GM23248 (cell line): ENCODE results near the gene CACNB2. TPM values are rescaled to one million over a fixed set of nuclear protein-coding genes. Genes with fewer than 3 reads are reported as not detected.
A peak's percentile ranks its signal among the peaks of the same experiment; 100 is the strongest.

ENCODE experiments used
- DNase-seq: peaks from one replicate; pipeline ENCODE4 v3.0.0-alpha.2; 2015
- H2AFZ ChIP-seq: fragments of 200-600 bp; sonication (generic); 2 replicates; pipeline ENCODE4 v1.6.1; 2016; ENCODE audit warnings: antibody characterized with exemption
- H3F3A ChIP-seq: fragments of 200-600 bp; sonication (generic); 2 replicates; pipeline ENCODE4 v1.6.1; 2016; ENCODE audit warnings: mild to moderate bottlenecking, antibody characterized with exemption, mixed run types; ENCODE audit not compliant: insufficient read depth
- H3K27ac ChIP-seq: fragments of 200-600 bp; sonication (generic); 2 replicates; pipeline ENCODE4 v1.5.1; 2016; ENCODE audit warnings: mild to moderate bottlenecking
- H3K27me3 ChIP-seq: fragments of 200-600 bp; sonication (generic); replicated peaks from 2 replicates; pipeline ENCODE4 v1.6.1; 2016; ENCODE audit warnings: mild to moderate bottlenecking; ENCODE audit not compliant: insufficient read depth
- H3K36me3 ChIP-seq: fragments of 200-600 bp; sonication (generic); 2 replicates; pipeline ENCODE4 v1.6.1; 2016; ENCODE audit warnings: low read depth, mild to moderate bottlenecking
- H3K4me1 ChIP-seq: fragments of 200-600 bp; sonication (generic); 2 replicates; pipeline ENCODE4 v1.6.1; 2016; ENCODE audit warnings: mild to moderate bottlenecking; ENCODE audit not compliant: insufficient read depth
- H3K4me2 ChIP-seq: fragments of 200-600 bp; sonication (generic); one replicate; pipeline ENCODE4 v1.6.1; 2016; ENCODE audit warnings: mild to moderate bottlenecking; ENCODE audit not compliant: unreplicated experiment
- H3K4me3 ChIP-seq: fragments of 200-600 bp; sonication (generic); 2 replicates; pipeline ENCODE4 v1.5.1; 2016; ENCODE audit warnings: mild to moderate bottlenecking
- H3K79me2 ChIP-seq: fragments of 200-600 bp; sonication (generic); 2 replicates; pipeline ENCODE4 v1.6.1; 2016; ENCODE audit warnings: mild to moderate bottlenecking; ENCODE audit not compliant: insufficient read depth
- H3K9ac ChIP-seq: fragments of 200-600 bp; sonication (generic); 2 replicates; pipeline ENCODE4 v1.6.1; 2016; ENCODE audit warnings: mild to moderate bottlenecking
- H3K9me2 ChIP-seq: fragments of 200-600 bp; sonication (generic); 2 replicates; pipeline ENCODE4 v1.6.1; 2016; ENCODE audit warnings: mixed run types, mild to moderate bottlenecking, moderate library complexity; ENCODE audit not compliant: insufficient read depth
- H3K9me3 ChIP-seq: fragments of 200-600 bp; sonication (generic); one replicate; pipeline ENCODE4 v1.6.1; 2017; ENCODE audit warnings: low read depth
- H4K20me1 ChIP-seq: fragments of 200-600 bp; sonication (generic); 2 replicates; pipeline ENCODE4 v1.6.0; 2016; ENCODE audit not compliant: insufficient read depth
- EZH2 ChIP-seq: fragments of 200-600 bp; sonication (generic); IDR thresholded peaks from 2 replicates; pipeline ENCODE4 v1.6.1; 2018; ENCODE audit warnings: antibody characterized with exemption, mild to moderate bottlenecking; ENCODE audit not compliant: insufficient read depth, poor library complexity, severe bottlenecking
- EZH2phosphoT487 ChIP-seq: fragments of 200-600 bp; sonication (generic); IDR thresholded peaks from 2 replicates; pipeline ENCODE4 v1.6.1; 2018; ENCODE audit warnings: antibody characterized with exemption, moderate library complexity, mild to moderate bottlenecking, low read depth; ENCODE audit not compliant: insufficient read depth
- WGBS, 2 experiments: methylation state at CpG; one replicate each; pipeline ENCODE4 v1.1.6; 2015 to 2017; ENCODE audit warnings: low lambda C conversion rate in 2 of 2, low coverage in 1 of 2; ENCODE audit errors: missing lambda C conversion rate in 2 of 2; 5-methylcytosine and 5-hydroxymethylcytosine counted together
- in situ Hi-C: fragments of 300-500 bp; cut with MboI; formaldehyde crosslinking; loops from 2 replicates; pipeline ENCODE4 v1.15.0; 2020
- polyA plus RNA-seq: library from polyadenylated mRNA; unstranded; fragments of >200 nt; fragmentation: Nextera tagmentation; extraction: Ambion mirVana; gene quantifications from 2 replicates; pipeline ENCODE4 v1.2.1, GENCODE V29; 2016
- total RNA-seq: library from RNA; depleted of rRNA; stranded (reverse); fragments of >200 nt; shearing (Covaris generic); gene quantifications from 2 replicates; pipeline ENCODE4 v1.2.3, GENCODE V29; 2014

Gene CACNB2
- total and polyA plus RNA-seq, 2 experiments from 2014 or later, result 0.31 to 0.32 TPM

DNA sequence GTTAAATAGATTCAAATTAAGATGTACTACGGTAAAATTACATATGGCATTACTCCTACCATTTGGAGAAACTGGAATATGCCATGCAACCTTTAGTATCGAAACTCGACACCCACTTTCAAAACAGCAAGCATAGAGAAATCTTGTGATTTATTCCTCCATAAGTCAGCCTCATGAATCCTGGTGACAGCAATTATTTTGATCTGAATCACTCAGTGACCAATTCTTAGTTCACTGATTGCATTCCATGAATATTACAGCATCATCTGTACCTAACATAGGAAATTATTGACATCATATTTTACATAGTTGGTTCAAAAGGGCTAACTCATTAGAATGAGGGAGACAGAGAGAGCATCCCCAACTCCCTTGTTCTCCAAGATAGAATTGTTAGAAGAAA lies 89.6 kb downstream of the CACNB2 start:
- 10 to 22% methylated on average over 3 of the region's 3 CpGs for WGBS, 2 experiments
- H3K27ac ChIP-seq, result 0 out of 2 replicates have a peak overlapping the region, but pooled peaks have one; percentile 2
- no peaks in the 10 kb centered on the region for H3K9me3 ChIP-seq
- no peak overlapping the region for H3K9ac ChIP-seq
- peak overlapping the region; percentile 32 for H3K4me2 ChIP-seq
- no peaks in the 10 kb centered on the region for H3K27me3 ChIP-seq
- TF ChIP-seq EZH2 (no peak), EZH2phosphoT487 (peak; percentile 70; the same call in 1 of the 2 replicates)
- in situ Hi-C loops, result loop anchor here (25.0 kb wide), 1 partner anchor 618 kb away; the partner anchor contains the start of gene HACD1
- peaks cover 19% of the 10 kb centered on the region for H3F3A ChIP-seq
- no peak overlapping the region for H2AFZ ChIP-seq
- H3K4me1 ChIP-seq, result peaks cover 27% of the 10 kb centered on the region
- H3K79me2 ChIP-seq, result no peaks in the 10 kb centered on the region
- H3K9me2 ChIP-seq, result no peaks in the 10 kb centered on the region
- DNase-seq, result peak; percentile 71
- H3K36me3 ChIP-seq, result no peaks in the 10 kb centered on the region
- H3K4me3 ChIP-seq, result peak overlapping the region; percentile 1; the same call in 1 of the 2 replicates
- no peaks in the 10 kb centered on the region for H4K20me1 ChIP-seq

DNA sequence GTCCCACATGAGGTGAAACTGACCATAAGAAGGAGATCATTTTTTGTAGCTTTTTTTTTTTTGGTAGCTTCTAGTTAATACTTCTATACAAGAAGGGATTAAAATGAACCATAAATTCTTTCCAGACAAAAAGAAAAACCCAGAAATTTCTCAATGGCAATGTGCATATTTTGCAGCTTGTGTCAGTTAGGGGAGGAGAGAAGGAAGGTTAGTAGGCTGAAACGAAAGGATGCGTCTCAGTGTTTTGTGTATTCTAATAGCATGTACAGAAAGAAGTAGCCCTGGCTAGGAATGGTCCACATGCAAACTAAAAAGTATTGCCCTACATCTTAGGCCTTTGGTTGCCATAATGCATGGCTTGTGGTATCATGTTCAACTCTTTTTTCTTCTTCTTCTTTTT lies 90.6 kb downstream of the CACNB2 start:
- H3K27me3 ChIP-seq, result no peaks in the 10 kb centered on the region
- peak overlapping the region; percentile 32 for H3K4me2 ChIP-seq
- no peak overlapping the region for H2AFZ ChIP-seq
- 61 to 69% methylated on average over 2 of the region's 2 CpGs for WGBS, 2 experiments
- no peak overlapping the region for H3K27ac ChIP-seq
- H3K4me3 ChIP-seq, result no peak overlapping the region
- no peaks in the 10 kb centered on the region for H4K20me1 ChIP-seq
- H3K9me2 ChIP-seq, result no peaks in the 10 kb centered on the region
- TF ChIP-seq EZH2, result no peak
- no peak for TF ChIP-seq EZH2phosphoT487
- H3K79me2 ChIP-seq, result no peaks in the 10 kb centered on the region
- peaks cover 19% of the 10 kb centered on the region for H3F3A ChIP-seq
- DNase-seq, result peak; percentile 65
- H3K9ac ChIP-seq, result no peak overlapping the region
- in situ Hi-C loops, result loop anchor here (25.0 kb wide), 1 partner anchor 618 kb away; the partner anchor contains the start of gene HACD1
- H3K36me3 ChIP-seq, result no peaks in the 10 kb centered on the region
- no peaks in the 10 kb centered on the region for H3K9me3 ChIP-seq
- H3K4me1 ChIP-seq, result peaks cover 27% of the 10 kb centered on the region

DNA sequence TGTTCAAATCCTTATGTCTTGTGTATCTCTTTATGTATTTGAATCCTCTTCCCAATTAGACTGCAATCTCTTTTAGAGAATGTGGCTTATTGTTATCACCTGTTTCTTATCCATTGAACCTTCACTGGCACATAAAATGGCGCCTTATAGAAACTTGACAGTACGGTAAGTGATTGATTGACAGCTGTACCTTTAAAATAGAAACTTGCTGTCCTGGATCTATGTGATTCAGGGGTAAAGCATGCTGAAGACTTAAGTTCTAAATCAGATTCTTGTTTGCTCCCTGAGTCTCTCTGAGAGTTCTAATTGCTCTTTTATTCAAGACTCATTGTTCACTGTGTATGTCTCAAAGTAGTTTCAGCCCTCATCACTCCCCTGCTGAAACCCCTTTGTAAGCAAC lies 91.3 kb downstream of the CACNB2 start:
- DNase-seq, result no peak
- no peak overlapping the region for H3K4me2 ChIP-seq
- H3K4me1 ChIP-seq, result peaks cover 27% of the 10 kb centered on the region
- 96 to 97% methylated on average over 2 of the region's 2 CpGs for WGBS, 2 experiments
- H3K27ac ChIP-seq, result no peak overlapping the region
- no peaks in the 10 kb centered on the region for H3K79me2 ChIP-seq
- H3K4me3 ChIP-seq, result no peak overlapping the region
- H2AFZ ChIP-seq, result no peak overlapping the region
- H3K9ac ChIP-seq, result no peak overlapping the region
- H3F3A ChIP-seq, result peaks cover 19% of the 10 kb centered on the region
- no peaks in the 10 kb centered on the region for H4K20me1 ChIP-seq
- no peaks in the 10 kb centered on the region for H3K36me3 ChIP-seq
- no peak for TF ChIP-seq EZH2phosphoT487
- TF ChIP-seq EZH2, result no peak
- no peaks in the 10 kb centered on the region for H3K9me2 ChIP-seq
- no peaks in the 10 kb centered on the region for H3K9me3 ChIP-seq
- no peaks in the 10 kb centered on the region for H3K27me3 ChIP-seq
- in situ Hi-C loops, result loop anchor here (25.0 kb wide), 1 partner anchor 619 kb away; the partner anchor contains the start of gene HACD1

DNA sequence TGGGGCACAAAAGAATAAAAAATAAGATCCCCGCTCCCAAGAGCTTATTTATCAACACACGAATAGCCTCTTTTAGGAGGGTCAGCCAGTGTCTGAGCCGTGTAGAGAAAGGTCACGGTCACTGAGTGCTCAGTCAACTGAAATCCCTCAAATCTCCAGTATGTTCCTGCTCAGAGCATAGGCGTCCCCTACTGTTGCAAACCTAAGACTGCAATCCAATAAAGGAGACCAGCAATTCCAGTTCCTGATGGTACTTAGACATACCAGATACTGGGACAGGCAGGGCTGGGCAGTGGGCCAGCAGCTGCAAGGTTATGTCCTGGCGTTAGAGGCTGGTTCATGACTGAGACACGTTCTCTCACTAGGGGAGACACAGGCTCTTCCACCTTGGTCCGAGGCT lies 93.6 kb downstream of the CACNB2 start:
- DNase-seq, result no peak
- Histone ChIP-seq H4K20me1 (no peaks in the 10 kb centered on the region), H3K9me3 (no peaks in the 10 kb centered on the region), H3F3A (peaks cover 19% of the 10 kb centered on the region), H3K4me1 (peaks cover 27% of the 10 kb centered on the region), H3K4me3 (no peak overlapping the region), H3K4me2 (no peak overlapping the region), H2AFZ (no peak overlapping the region), H3K36me3 (no peaks in the 10 kb centered on the region), H3K27me3 (no peaks in the 10 kb centered on the region), H3K27ac (no peak overlapping the region), H3K9ac (no peak overlapping the region), H3K9me2 (no peaks in the 10 kb centered on the region), H3K79me2 (no peaks in the 10 kb centered on the region)
- in situ Hi-C loops, result loop anchor here (25.0 kb wide), 1 partner anchor 621 kb away; the partner anchor contains the start of gene HACD1
- no peak for TF ChIP-seq EZH2phosphoT487
- no peak for TF ChIP-seq EZH2
- 93 to 96% methylated on average over 8 of the region's 8 CpGs for WGBS, 2 experiments
